ENCODE data around the gene STXBP5. TPM values are rescaled to one million over a fixed set of nuclear protein-coding genes. Genes with fewer than 3 reads are reported as not detected.

Gene STXBP5
- total and polyA plus RNA-seq, 2 donors (not counting 1 experiment from before 2014, with no cell fraction given), result 4.6 to 24.1 TPM

- DNase-seq (no peak), ATAC-seq (ENCODE audit: low read depth) (no peak)
- Mint-ChIP-seq H3K4me1 (no peaks in the 10 kb centered on the region), H3K4me3 (no peak overlapping the region), H3K27ac (no peak overlapping the region), H3K27me3 (peaks cover 9% of the 10 kb centered on the region), H3K9me3 (ENCODE audit: insufficient read depth) (no peaks in the 10 kb centered on the region)
- Histone ChIP-seq H2AFZ (ENCODE audit: insufficient read depth, low read depth, low read length, poor library complexity, severe bottlenecking) (no peak overlapping the region), H3K4me2 (replicated peaks; ENCODE audit: low read depth, low read length, poor library complexity, severe bottlenecking) (no peak overlapping the region), H3K4me1 (ENCODE audit: control insufficient read depth in 2 of 2, insufficient read depth in 2 of 2, low read length in 2 of 2) (no peaks in the 10 kb centered on the region), H4K20me1 (ENCODE audit: control insufficient read depth, insufficient read depth, low read length, poor library complexity, severe bottlenecking) (no peaks in the 10 kb centered on the region), H3K9ac (ENCODE audit: low read length) (no peak overlapping the region), H3K4me3 (ENCODE audit: control extremely low read depth in 1 of 5, extremely low read depth in 1 of 5, insufficient read depth in 1 of 5, low read depth in 2 of 5, low read length in 4 of 5) (no peak overlapping the region), H3K9me3 (ENCODE audit: control extremely low read depth in 1 of 3, control insufficient read depth in 2 of 3, insufficient read depth in 1 of 3, low read length in 2 of 3) (no peaks in the 10 kb centered on the region), H3K36me3 (replicated peaks in 1 of 2; ENCODE audit: control extremely low read depth in 1 of 2, control insufficient read depth in 1 of 2, extremely low read depth in 1 of 2, insufficient read depth in 2 of 2, low read length in 1 of 2) (no peaks in the 10 kb centered on the region), H3K27me3 (replicated peaks in 1 of 4; ENCODE audit: control extremely low read depth in 1 of 4, control insufficient read depth in 3 of 4, insufficient read depth in 4 of 4, low read length in 3 of 4) (no peaks in the 10 kb centered on the region), H3K27ac (ENCODE audit: low read length in 2 of 2) (no peak overlapping the region), H3K79me2 (ENCODE audit: control insufficient read depth, insufficient read depth, low read length) (no peaks in the 10 kb centered on the region)
- no CpG with 5 or more reads among the region's 3 CpGs for WGBS (ENCODE audit: insufficient coverage)
- intact Hi-C loops (cut with micrococcal nuclease), result no loop called here
- TF ChIP-seq EZH2 (IDR thresholded peaks at IDR 0.05; ENCODE audit: borderline replicate concordance, insufficient read depth, low read depth, low read length, poor library complexity, severe bottlenecking), result no peak
- TF ChIP-seq CTCF (IDR thresholded peaks at IDR 0.05), result no peak
- CTCF ChIA-PET, result no interaction called here
- POLR2A ChIA-PET, result no interaction called here
These were observed 233.4 kb downstream of the STXBP5 start for GRCh38 chr6:147437615-147438014.

GRCh38 chr6:147438758-147439528 lies 234.7 kb downstream of the STXBP5 start:
- Histone ChIP-seq H3K4me3 (ENCODE audit: control extremely low read depth in 1 of 5, extremely low read depth in 1 of 5, insufficient read depth in 1 of 5, low read depth in 2 of 5, low read length in 4 of 5) (no peak overlapping the region), H3K27me3 (replicated peaks in 1 of 4; ENCODE audit: control extremely low read depth in 1 of 4, control insufficient read depth in 3 of 4, insufficient read depth in 4 of 4, low read length in 3 of 4) (no peaks in the 10 kb centered on the region), H2AFZ (ENCODE audit: insufficient read depth, low read depth, low read length, poor library complexity, severe bottlenecking) (no peak overlapping the region), H3K9me3 (ENCODE audit: control extremely low read depth in 1 of 3, control insufficient read depth in 2 of 3, insufficient read depth in 1 of 3, low read length in 2 of 3) (no peaks in the 10 kb centered on the region), H3K27ac (ENCODE audit: low read length in 2 of 2) (no peak overlapping the region), H3K36me3 (replicated peaks in 1 of 2; ENCODE audit: control extremely low read depth in 1 of 2, control insufficient read depth in 1 of 2, extremely low read depth in 1 of 2, insufficient read depth in 2 of 2, low read length in 1 of 2) (no peaks in the 10 kb centered on the region), H4K20me1 (ENCODE audit: control insufficient read depth, insufficient read depth, low read length, poor library complexity, severe bottlenecking) (no peaks in the 10 kb centered on the region), H3K9ac (ENCODE audit: low read length) (no peak overlapping the region), H3K4me2 (replicated peaks; ENCODE audit: low read depth, low read length, poor library complexity, severe bottlenecking) (no peak overlapping the region), H3K4me1 (ENCODE audit: control insufficient read depth in 2 of 2, insufficient read depth in 2 of 2, low read length in 2 of 2) (no peaks in the 10 kb centered on the region), H3K79me2 (ENCODE audit: control insufficient read depth, insufficient read depth, low read length) (no peaks in the 10 kb centered on the region)
- H3K4me1 Mint-ChIP-seq, result no peaks in the 10 kb centered on the region
- no peak overlapping the region for H3K27ac Mint-ChIP-seq
- DNase-seq (no peak), ATAC-seq (ENCODE audit: low read depth) (no peak)
- H3K27me3 Mint-ChIP-seq, result peaks cover 11% of the 10 kb centered on the region
- 89% methylated on average over 6 of the region's 9 CpGs for WGBS (ENCODE audit: insufficient coverage)
- TF ChIP-seq EZH2 (IDR thresholded peaks at IDR 0.05; ENCODE audit: borderline replicate concordance, insufficient read depth, low read depth, low read length, poor library complexity, severe bottlenecking), result no peak
- no peak for TF ChIP-seq CTCF (IDR thresholded peaks at IDR 0.05)
- no peak overlapping the region for H3K4me3 Mint-ChIP-seq
- intact Hi-C loops (cut with micrococcal nuclease), result no loop called here
- H3K9me3 Mint-ChIP-seq (ENCODE audit: insufficient read depth), result no peaks in the 10 kb centered on the region
- CTCF ChIA-PET, result no interaction called here
- POLR2A ChIA-PET, result no interaction called here
